Stimulated activated naive CD8-positive, alpha-beta T cell treated with anti-CD3 and anti-CD28 coated beads, Interleukin-15, amount 100 ng/mL, for 72 hours (primary cell): Measurements from ENCODE around the gene CNIH1.
"Not testable (repeated sequence)": the region's sequence is repeated elsewhere in the genome, so short reads cannot be mapped to it uniquely, and the experiment has no call there.

Experiments
- ATAC-seq: fragments of 150-1000 bp; cut with Tn5 transposase; 2 replicates; pipeline ENCODE4 v1.10.0; 2021; ENCODE audit warnings: mild to moderate bottlenecking, moderate library complexity
- DNase-seq, 2 donors: peaks; one replicate each; pipeline ENCODE4 v3.0.0; 2021 to 2022
- H3K27ac Mint-ChIP-seq, 2 donors: one replicate each; pipeline ENCODE4 v1.8.0; 2022; ENCODE audit warnings: mild to moderate bottlenecking in 2 of 2, mixed read lengths in 2 of 2, moderate library complexity in 2 of 2
- H3K27me3 Mint-ChIP-seq: one replicate; pipeline ENCODE4 v1.8.0; 2022; ENCODE audit warnings: mixed read lengths
- H3K4me1 Mint-ChIP-seq: one replicate; pipeline ENCODE4 v1.8.0; 2022; ENCODE audit warnings: mild to moderate bottlenecking, mixed read lengths
- H3K4me3 Mint-ChIP-seq, 2 donors: one replicate each; pipeline ENCODE4 v1.8.0; 2022; ENCODE audit warnings: mild to moderate bottlenecking in 2 of 2, mixed read lengths in 2 of 2, moderate library complexity in 1 of 2
- H3K9me3 Mint-ChIP-seq, 2 donors: one replicate each; pipeline ENCODE4 v1.8.0; 2022; ENCODE audit warnings: mixed read lengths in 2 of 2

CNIH1 gene

DNA sequence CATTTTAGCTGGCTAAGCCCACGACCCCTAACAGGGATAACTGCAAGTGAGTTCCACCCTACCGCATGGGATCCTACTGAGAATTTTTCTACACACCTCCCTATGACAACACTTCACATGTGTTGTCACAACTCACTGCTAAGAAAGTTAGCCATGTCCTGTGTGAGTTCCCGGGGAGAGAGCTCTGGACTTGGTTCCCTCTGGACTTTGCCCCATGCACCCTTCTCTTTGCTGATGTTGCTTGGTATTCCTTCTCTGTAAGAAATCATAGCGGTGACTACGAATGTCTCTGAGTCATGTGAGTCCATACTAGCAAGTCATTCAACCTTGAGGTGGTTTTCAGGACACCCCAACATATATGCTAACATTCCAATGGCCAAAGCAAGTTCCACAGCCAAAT lies 53.8 kb downstream of the CNIH1 start:
- DNase-seq: no peak
- H3K27me3 Mint-ChIP-seq: peaks cover 25% of the 10 kb centered on the region
- no peaks in the 10 kb centered on the region for H3K4me1 Mint-ChIP-seq
- ATAC-seq: no peak
- H3K9me3 Mint-ChIP-seq: no peaks in the 10 kb centered on the region
- no peak overlapping the region for H3K27ac Mint-ChIP-seq
- H3K4me3 Mint-ChIP-seq: no peak overlapping the region

DNA sequence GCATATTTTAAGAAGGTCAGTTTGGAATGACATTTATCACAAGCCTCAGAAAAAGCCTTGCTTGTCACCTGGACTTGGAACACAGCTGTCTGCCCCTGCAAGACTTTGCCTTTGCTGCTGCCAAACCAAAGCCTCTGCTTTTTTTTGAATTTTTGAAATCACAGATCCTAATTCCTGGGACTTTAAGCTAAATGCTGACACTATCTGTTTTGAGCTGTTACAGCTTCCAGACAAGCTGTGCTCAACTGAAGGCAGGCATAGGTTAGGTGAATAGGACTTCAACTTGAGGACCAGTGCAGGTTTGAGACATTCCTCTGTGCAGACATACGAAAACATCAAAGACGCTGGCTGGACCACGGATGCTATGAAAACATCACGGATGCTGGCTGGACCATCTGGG lies 55.6 kb downstream of the CNIH1 start:
- Mint-ChIP-seq H3K27ac (no peak overlapping the region), H3K27me3 (peaks cover 25% of the 10 kb centered on the region), H3K4me3 (no peak overlapping the region), H3K4me1 (no peaks in the 10 kb centered on the region), H3K9me3 (no peaks in the 10 kb centered on the region)
- no peak for DNase-seq
- no peak for ATAC-seq

DNA sequence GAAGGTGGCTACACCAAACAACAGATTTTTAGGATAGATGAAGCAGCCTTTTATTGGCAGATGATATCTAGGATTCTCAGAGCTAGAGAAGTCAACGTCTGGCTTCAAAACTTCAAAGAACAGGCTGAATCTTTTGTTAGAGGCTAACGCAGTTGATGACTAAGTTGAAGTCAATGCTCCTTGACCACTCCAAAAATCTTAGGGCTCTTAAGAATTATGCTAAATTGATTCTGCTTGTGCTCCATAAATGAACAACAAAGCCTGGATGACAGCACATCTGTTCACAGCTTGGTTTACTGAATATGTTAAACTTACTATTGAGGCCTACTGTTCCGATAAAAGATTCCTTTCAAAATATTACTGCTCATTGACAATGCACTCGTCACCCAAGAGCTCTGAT lies 57.3 kb downstream of the CNIH1 start:
- Mint-ChIP-seq H3K4me3 (no peak overlapping the region), H3K4me1 (no peaks in the 10 kb centered on the region), H3K27me3 (peaks cover 31% of the 10 kb centered on the region), H3K27ac (no peak overlapping the region), H3K9me3 (peaks cover 0 to 6% of the 10 kb centered on the region in 2 donors)
- DNase-seq (no peak), ATAC-seq (no peak)

DNA sequence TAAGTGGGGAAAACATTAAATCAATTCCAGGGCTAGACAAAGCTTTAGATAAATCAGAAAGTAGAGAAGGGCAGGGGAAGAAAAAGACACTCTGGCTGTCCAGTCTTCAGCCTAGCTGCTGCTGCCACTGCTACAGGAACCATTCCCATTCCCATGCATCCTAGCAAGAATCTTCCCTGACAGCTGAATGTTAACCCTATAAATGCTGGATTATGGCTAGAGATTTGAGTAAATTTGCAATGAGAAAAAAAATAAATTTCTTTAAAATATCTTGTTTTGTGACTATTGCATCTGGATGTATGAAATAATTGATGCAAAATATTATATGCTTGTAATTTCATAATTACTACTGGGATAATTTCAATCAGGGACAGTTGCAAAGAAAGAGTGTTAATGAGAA lies 59.4 kb downstream of the CNIH1 start:
- ATAC-seq: no peak
- no peak overlapping the region for H3K4me3 Mint-ChIP-seq
- no peak for DNase-seq
- H3K27me3 Mint-ChIP-seq: peaks cover 23% of the 10 kb centered on the region
- peaks cover 0 to 6% of the 10 kb centered on the region in 2 donors for H3K9me3 Mint-ChIP-seq
- no peaks in the 10 kb centered on the region for H3K4me1 Mint-ChIP-seq
- no peak overlapping the region for H3K27ac Mint-ChIP-seq

DNA sequence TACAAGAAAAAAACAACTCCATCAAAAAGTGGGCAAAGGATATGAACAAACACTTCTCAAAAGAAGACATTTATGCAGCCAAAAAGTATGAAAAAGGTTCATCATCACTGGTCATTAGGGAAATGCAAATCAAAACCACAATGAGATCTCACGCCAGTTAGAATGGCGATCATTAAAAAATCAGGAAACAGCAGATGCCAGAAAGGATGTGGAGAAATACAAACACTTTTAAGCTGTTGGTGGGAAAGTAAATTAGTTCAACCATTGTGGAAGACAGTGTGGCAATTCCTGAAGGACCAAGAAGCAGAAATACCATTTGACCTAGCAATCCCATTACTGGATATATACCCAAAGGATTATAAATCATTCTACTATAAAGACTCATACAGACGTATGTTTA lies 60.6 kb downstream of the CNIH1 start:
- not testable (repeated sequence) for H3K4me3 Mint-ChIP-seq, H3K9me3 Mint-ChIP-seq, H3K4me1 Mint-ChIP-seq, H3K27ac Mint-ChIP-seq, ATAC-seq, DNase-seq
- H3K27me3 Mint-ChIP-seq: peaks cover 21% of the 10 kb centered on the region

DNA sequence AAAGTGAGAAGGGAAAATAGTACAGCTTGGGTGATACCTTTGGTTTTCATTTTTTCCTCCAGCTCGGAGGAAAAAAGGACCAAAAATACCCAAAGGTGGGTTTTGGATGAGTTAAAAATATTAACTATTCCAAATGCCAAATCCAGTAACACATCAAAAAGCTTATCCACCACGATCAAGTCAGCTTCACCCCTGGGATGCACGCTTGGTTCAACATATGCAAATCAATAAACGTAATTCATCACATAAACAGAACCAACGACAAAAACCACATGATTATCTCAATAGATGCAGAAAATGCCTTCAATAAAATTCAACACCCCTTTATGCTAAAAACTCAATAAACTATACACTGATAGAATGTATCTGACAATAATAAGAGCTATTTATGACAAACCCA lies 62.3 kb downstream of the CNIH1 start:
- H3K4me1 Mint-ChIP-seq, H3K27ac Mint-ChIP-seq, ATAC-seq, DNase-seq, H3K9me3 Mint-ChIP-seq, H3K4me3 Mint-ChIP-seq: not testable (repeated sequence)
- H3K27me3 Mint-ChIP-seq: peaks cover 21% of the 10 kb centered on the region

DNA sequence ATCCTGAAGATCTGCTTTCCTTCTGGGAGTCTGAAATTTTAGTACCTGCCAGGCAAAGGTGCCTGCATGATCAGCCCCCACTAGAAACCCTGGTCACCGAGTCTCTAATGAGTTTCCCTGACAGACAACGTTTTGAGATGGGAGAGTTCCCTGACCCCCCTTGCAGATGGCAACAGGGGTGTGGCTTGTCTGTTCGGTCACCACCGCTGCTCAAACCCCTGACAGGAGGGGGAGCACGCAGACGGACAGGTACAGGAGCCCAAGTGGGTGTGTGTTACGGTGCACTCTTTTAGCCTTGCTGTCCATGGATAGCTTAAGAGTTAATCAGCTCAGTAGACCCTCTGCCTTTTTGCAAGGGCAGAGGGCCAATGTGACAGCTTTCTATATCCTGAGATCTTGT lies 63.7 kb downstream of the CNIH1 start:
- Mint-ChIP-seq H3K4me3 (no peak overlapping the region), H3K4me1 (no peaks in the 10 kb centered on the region), H3K9me3 (peaks cover 0 to 6% of the 10 kb centered on the region in 2 donors), H3K27ac (no peak overlapping the region), H3K27me3 (peaks cover 21% of the 10 kb centered on the region)
- DNase-seq (no peak), ATAC-seq (no peak)

DNA sequence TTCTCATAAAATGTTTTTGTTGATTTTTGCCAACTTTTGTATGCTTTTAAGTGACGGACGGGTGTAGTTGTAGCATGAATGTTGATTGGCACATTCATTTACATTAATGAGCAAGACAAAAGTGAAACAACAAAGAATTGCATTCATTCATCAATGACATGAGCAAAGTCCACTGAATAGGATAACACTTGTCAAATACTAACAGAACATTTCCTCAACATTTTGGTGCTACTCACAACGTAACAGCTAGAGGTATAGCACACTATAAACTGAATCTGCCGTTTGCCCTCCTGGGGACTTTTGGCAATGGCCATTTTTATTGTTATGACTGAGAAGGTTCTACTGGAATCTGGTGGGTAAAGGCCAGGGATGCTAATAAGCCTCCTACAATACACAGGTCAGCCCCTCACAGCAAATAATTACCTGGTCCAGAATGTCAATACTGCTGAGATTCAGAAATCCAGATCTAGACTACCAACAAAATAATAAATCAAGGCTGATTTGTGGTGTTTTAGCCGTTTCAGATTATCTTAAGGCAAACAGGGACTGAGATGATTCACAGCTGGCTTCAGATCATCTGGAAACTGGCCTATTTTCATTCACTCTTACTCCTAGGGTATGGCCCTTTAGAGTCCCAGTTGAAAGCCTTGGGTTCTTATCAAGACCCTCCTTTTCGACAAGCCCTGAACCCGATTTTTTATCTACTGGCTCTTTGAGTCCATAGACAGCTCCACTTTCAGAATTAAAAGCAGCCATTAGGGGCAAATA lies 66.9 kb downstream of the CNIH1 start:
- H3K4me1 Mint-ChIP-seq: no peaks in the 10 kb centered on the region
- H3K27me3 Mint-ChIP-seq: peaks cover 14% of the 10 kb centered on the region
- H3K4me3 Mint-ChIP-seq: no peak overlapping the region
- H3K27ac Mint-ChIP-seq: no peak overlapping the region
- no peaks in the 10 kb centered on the region for H3K9me3 Mint-ChIP-seq
- no peak for DNase-seq
- ATAC-seq: no peak
